ENCODE results near the gene BMP4.

DNA sequence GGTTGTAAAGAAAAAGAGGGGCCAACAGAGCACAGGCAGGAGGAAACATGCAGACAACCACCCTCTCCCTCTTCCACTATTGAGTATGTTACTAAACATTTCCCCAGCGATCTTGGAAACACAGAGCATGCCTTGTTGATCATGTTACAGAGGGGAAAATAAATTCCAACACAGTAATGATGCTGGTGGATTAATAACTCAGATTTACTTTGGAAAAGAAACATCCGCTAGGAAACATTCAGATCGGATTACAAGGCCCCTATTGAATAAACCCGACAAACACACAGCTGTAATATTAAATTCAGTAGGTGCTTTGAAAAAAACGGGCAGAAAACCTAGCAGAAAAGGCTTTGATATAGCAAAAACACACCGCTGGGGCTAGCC, 5.4 kb downstream of the BMP4 start:
- no peak for TF ChIP-seq CTCF (IDR thresholded peaks at IDR 0.05)
- no peak for TF ChIP-seq POLR2A (IDR thresholded peaks at IDR 0.05)

Data from esophagus squamous epithelium (tissue), 4 donors.